Loucy (cell line): ENCODE data around the gene LRPPRC.

ENCODE experiments used
- CTCF ChIP-seq: fragments of 200-600 bp; sonication (generic); conservative IDR thresholded peaks from 2 replicates; pipeline ENCODE4 v1.5.1; 2014; ENCODE audit warnings: mild to moderate bottlenecking, antibody characterized with exemption, low read length
- EZH2phosphoT487 ChIP-seq: fragments of 200-600 bp; IDR thresholded peaks from 2 replicates; pipeline ENCODE4 v1.6.1; 2018; ENCODE audit warnings: antibody characterized with exemption, mild to moderate bottlenecking, moderate library complexity, borderline replicate concordance

- TF ChIP-seq CTCF (no peak), EZH2phosphoT487 (no peak)
Measured at GRCh38 chr2:43925431-43925830, 70.4 kb downstream of the LRPPRC start.
